H4 (cell line): Measurements from ENCODE around the gene F8. TPM values are rescaled to one million over a fixed set of nuclear protein-coding genes. Genes with fewer than 3 reads are reported as not detected.
"Not testable (repeated sequence)": the region's sequence is repeated elsewhere in the genome, so short reads cannot be mapped to it uniquely, and the experiment has no call there.

Experiments
- DNase-seq: peaks from one replicate; pipeline ENCODE4 v3.0.0-alpha.2; 2015; ENCODE audit warnings: low spot score
- total RNA-seq: library from RNA; depleted of rRNA; stranded (reverse); fragments of >200 nt; shearing (Covaris generic); gene quantifications from 2 replicates; pipeline ENCODE4 v1.2.3, GENCODE V29; 2014

Gene F8
- total RNA-seq, 1 experiment from 2014 or later = 2.5 TPM

GRCh38 chrX:154816326-154816898, 206.1 kb downstream of the F8 start:
- not testable (repeated sequence) for DNase-seq

GRCh38 chrX:154815274-154815818, 207.2 kb downstream of the F8 start:
- DNase-seq = no peak

GRCh38 chrX:154813801-154814200, 208.7 kb downstream of the F8 start:
- DNase-seq = no peak

- no peak for DNase-seq
Measured at GRCh38 chrX:154812341-154813101, 210.0 kb downstream of the F8 start.

- peak; percentile 29 for DNase-seq
Measured at GRCh38 chrX:154809939-154810665, 212.4 kb downstream of the F8 start.

GRCh38 chrX:154806837-154807501, 215.6 kb downstream of the F8 start:
- no peak for DNase-seq

GRCh38 chrX:154805696-154806091, 216.8 kb downstream of the F8 start:
- peak; percentile 13 for DNase-seq

DNA sequence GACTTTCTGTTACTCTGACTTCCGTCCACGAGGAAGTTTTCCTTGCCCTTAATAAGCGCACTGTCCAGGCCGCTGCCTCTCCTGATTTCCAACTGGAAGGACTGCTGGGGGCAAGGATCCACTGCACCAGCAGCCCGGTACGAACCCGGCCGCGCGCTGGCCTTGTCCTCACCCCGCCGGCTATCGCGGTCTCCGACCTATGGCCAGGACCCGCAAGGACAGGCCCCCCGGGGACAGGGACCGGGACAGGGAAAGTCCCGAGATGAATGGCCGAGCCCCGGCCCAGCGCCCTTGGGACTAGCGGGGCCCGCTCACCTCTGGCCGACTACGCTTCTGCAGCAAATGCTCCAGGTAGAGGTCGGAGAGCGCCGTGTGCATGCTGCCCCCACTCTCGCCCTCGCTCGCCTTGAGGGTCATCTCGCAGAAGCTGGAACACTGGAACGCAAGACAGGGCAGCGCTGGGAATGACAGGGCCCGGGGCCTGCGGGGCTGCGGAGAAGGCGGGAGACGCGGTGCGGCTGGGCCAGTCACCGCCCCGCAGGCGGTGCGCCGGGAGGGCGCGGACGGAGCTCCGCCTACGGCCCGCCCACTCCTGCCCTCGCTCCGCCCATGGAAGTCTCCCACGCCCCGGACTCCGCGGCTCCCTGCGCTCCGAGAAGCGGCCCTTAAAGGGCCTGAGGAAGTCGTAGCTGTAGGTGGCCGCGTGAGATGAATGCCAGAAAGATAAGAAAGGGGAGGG, 217.4 kb downstream of the F8 start, which contains the start of gene MPP1:
Gene MPP1 (minus strand): TSS at position 529 of the 739 bp plus-strand sequence. CDS start 112 bp downstream, at position 417.
- peak; percentile 20 for DNase-seq

GRCh38 chrX:154804261-154804956, 218.1 kb downstream of the F8 start:
- no peak for DNase-seq

DNA sequence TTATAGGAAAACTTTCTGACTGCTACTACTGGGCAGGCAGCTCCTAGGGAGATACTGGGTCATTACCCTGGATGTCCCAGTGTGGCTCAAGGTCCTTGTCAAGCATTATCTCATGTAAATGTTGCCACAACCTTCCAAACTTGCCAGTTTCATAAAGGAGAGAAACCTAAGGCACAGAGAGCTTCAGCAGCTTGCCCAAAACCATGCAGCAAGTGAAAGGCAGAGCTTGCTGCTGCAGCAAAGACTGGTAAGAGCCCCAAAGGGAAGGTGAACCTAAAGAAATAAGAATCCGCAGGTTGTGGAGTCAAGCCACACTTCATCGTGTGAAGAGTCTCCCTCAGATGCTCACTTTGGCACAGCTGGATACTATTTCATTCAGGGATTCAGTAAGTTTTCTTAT, 219.6 kb downstream of the F8 start:
- no peak for DNase-seq

GRCh38 chrX:154800478-154801210, 221.9 kb downstream of the F8 start:
- DNase-seq = no peak

DNA sequence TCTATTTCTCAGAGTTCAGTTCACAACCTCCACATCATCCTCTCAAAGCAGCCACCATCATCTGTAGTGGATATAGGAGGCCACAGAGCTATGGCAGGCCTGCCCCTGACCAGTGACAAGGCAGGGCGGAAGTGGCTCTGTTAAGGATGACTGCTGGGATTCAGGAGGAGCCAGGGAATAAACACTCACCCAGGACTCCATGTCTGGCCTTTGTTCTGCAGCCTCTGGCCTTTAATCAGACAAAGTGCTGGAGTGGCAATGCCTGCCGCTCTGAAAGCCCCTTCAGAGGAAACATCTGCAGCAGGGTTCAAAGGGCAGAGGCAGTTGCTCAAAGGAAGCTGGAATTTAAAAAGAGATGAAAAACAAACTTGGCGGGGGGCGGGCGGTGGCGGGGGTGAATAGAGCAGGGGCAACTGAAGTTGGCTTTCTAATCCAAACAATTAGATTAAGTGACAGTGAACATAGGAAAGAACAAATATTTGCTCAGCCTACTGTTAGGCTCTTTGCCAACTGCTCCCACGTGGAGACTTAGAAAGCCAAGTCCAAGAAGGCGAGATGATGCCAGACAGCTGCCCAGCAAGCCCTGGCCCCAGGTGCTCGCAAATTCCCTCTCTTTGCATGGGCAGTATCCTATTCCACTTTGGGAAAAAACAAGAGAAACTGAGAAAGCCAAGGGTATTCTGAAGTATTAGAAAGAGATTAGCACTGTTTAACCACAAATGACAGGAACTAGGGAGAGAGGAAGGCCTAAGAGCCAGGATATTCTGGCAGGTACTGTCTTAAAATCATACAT, 222.8 kb downstream of the F8 start:
- peak; percentile 31 for DNase-seq

GRCh38 chrX:154797006-154797405, 225.5 kb downstream of the F8 start:
- no peak for DNase-seq

DNA sequence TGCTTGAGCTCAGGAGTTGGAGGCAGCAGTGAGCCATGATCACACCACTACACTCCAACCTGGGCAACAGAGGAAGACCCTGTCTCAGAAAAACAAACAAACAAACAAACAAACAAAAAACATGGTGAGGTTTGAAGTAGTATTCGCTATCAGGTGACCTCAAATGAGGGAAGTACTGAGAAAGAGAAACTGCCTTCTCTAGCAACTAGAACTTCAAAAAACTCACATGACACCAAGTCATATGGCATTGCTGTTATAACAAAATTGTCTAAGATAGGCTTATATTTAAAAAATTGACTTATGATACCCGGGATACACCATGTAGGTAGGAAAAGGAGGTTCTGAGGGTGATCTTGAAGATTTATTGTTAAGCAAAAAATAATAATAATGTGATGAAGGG, 227.5 kb downstream of the F8 start:
- DNase-seq = no peak

DNA sequence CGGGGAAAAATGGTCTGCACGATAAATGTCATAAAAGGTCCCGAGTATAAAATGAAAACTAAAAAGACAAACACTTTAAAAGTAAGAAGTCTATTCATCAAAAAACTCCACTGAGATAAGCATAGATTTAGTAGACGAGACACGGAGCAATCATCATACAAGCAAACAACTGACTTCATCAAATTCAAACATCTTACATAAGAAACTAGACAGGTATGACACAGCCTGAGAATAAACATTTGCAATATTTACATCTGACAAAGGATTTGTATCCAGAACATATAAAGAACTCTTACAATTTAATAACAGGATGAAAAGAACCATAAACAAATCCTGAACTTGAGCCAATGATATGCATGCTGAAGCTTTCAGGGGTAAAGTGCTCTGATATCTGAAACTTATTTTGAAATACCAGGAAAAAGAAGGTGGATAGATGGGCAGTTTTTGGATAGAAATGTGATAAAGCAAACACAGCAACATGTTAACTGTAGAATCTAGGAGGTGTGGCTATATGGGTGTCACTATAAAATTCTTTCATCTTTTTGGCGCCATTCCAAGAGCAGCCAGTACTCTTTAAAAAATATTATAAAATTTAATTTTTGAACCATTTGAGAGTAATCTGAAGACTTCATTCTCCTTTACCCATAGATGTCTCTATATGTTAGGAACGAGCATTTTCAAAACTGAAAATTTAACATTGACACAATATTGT, 229.3 kb downstream of the F8 start:
- DNase-seq = no peak

GRCh38 chrX:154791939-154792338, 230.6 kb downstream of the F8 start:
- no peak for DNase-seq

GRCh38 chrX:154791467-154791866, 231.1 kb downstream of the F8 start:
- no peak for DNase-seq
